WTC11 (cell line): ENCODE data around the gene ZBTB7C. TPM values are rescaled to one million over a fixed set of nuclear protein-coding genes. Genes with fewer than 3 reads are reported as not detected.
A peak's percentile ranks its signal among the peaks of the same experiment; 100 is the strongest.

Experiments used
- ATAC-seq: fragments of 200-7000 bp; cut with Tn5 transposase; 2 replicates; pipeline ENCODE4 v1.10.0; 2021; ENCODE audit warnings: mild to moderate bottlenecking, moderate library complexity
- CTCF ChIA-PET: fragments of 300-600 bp; sonication (Branson Sonifier 250); formaldehyde crosslinking; loops from one replicate; lab custom pipeline; 2021; ENCODE audit warnings: antibody characterized with exemption; lab: Charles Lee
- POLR2A ChIA-PET: fragments of 350-600 bp; sonication (Branson Sonifier 250); formaldehyde crosslinking; loops from one replicate; lab custom pipeline; 2021; ENCODE audit warnings: antibody characterized with exemption; lab: Charles Lee
- DNase-seq: peaks from one replicate; pipeline ENCODE4 v3.0.0; 2021; ENCODE audit warnings: low spot score
- H3K27ac Mint-ChIP-seq: 2 replicates; pipeline ENCODE4 v1.8.0; 2021; ENCODE audit warnings: mixed read lengths
- H3K27me3 Mint-ChIP-seq: 2 replicates; pipeline ENCODE4 v1.8.0; 2021; ENCODE audit warnings: low read depth, mild to moderate bottlenecking, moderate library complexity, mixed read lengths
- H3K36me3 Mint-ChIP-seq: 2 replicates; pipeline ENCODE4 v1.8.0; 2021; ENCODE audit warnings: mixed read lengths
- H3K4me1 Mint-ChIP-seq: 2 replicates; pipeline ENCODE4 v1.8.0; 2022; ENCODE audit warnings: mixed read lengths
- H3K4me3 Mint-ChIP-seq: 2 replicates; pipeline ENCODE4 v1.8.0; 2021; ENCODE audit warnings: mild to moderate bottlenecking, moderate library complexity, mixed read lengths
- H3K9me3 Mint-ChIP-seq: 2 replicates; pipeline ENCODE4 v1.8.0; 2021; ENCODE audit warnings: mixed read lengths
- ESRRA ChIP-seq: sonication (generic); formaldehyde crosslinking; IDR thresholded peaks from 2 replicates; pipeline ENCODE4 v1.8.1; 2022; ENCODE audit warnings: mild to moderate bottlenecking, missing genetic modification reagents, borderline replicate concordance
- MXD4 ChIP-seq: fragments of 250-450 bp; sonication (Bioruptor Pico); IDR thresholded peaks from 2 replicates; pipeline ENCODE4 v1.8.0; 2021; ENCODE audit warnings: mild to moderate bottlenecking, moderate library complexity, borderline replicate concordance
- MYBL2 ChIP-seq: sonication (generic); formaldehyde crosslinking; IDR thresholded peaks from 2 replicates; pipeline ENCODE4 v1.8.1; 2023; ENCODE audit warnings: mild to moderate bottlenecking, moderate library complexity, missing genetic modification reagents
- NFYB ChIP-seq: sonication (generic); formaldehyde crosslinking; conservative IDR thresholded peaks from 2 replicates; pipeline ENCODE4 v1.8.0; 2022; ENCODE audit warnings: low read depth, missing genetic modification reagents
- NR3C1 ChIP-seq: sonication (generic); formaldehyde crosslinking; conservative IDR thresholded peaks from 2 replicates; pipeline ENCODE4 v1.8.1; 2023; ENCODE audit warnings: low read depth, mild to moderate bottlenecking, missing genetic modification reagents
- SP1 ChIP-seq: sonication (generic); formaldehyde crosslinking; conservative IDR thresholded peaks from 2 replicates; pipeline ENCODE4 v1.8.1; 2022; ENCODE audit warnings: missing genetic modification reagents
- ZBTB21 ChIP-seq: sonication (generic); formaldehyde crosslinking; IDR thresholded peaks from 2 replicates; pipeline ENCODE4 v1.8.1; 2023; ENCODE audit warnings: mild to moderate bottlenecking, missing genetic modification reagents, borderline replicate concordance
- ZNF121 ChIP-seq: sonication (generic); formaldehyde crosslinking; IDR thresholded peaks from 2 replicates; pipeline ENCODE4 v1.8.0; 2023; ENCODE audit warnings: missing genetic modification reagents
- ZNF317 ChIP-seq: sonication (generic); formaldehyde crosslinking; IDR thresholded peaks from 2 replicates; pipeline ENCODE4 v1.8.1; 2023; ENCODE audit warnings: low read depth, mild to moderate bottlenecking, moderate library complexity, missing genetic modification reagents, borderline replicate concordance
- total RNA-seq: library from RNA; stranded (reverse); gene quantifications from 3 replicates; pipeline ENCODE4 v1.2.3, GENCODE V29; 2021
- TF ChIP-seq, protein P1 (sequence below): sonication (generic); formaldehyde crosslinking; IDR thresholded peaks from 2 replicates; pipeline ENCODE4 v1.8.0; 2022; ENCODE audit warnings: mild to moderate bottlenecking, missing genetic modification reagents
- TF ChIP-seq, protein P2 (sequence below): sonication (generic); formaldehyde crosslinking; IDR thresholded peaks from 2 replicates; pipeline ENCODE4 v1.8.0; 2022; ENCODE audit warnings: missing genetic modification reagents
- TF ChIP-seq, protein P3 (sequence below): sonication (generic); formaldehyde crosslinking; conservative IDR thresholded peaks from 2 replicates; pipeline ENCODE4 v1.8.1; 2023; ENCODE audit warnings: mild to moderate bottlenecking, low read depth, missing genetic modification reagents, moderate library complexity
- TF ChIP-seq, protein P4 (sequence below): sonication (generic); formaldehyde crosslinking; IDR thresholded peaks from 2 replicates; pipeline ENCODE4 v1.8.0; 2022; ENCODE audit warnings: mild to moderate bottlenecking, missing genetic modification reagents
- TF ChIP-seq, protein P5 (sequence below): fragments of 250-450 bp; sonication (Bioruptor Pico); IDR thresholded peaks from 2 replicates; pipeline ENCODE4 v1.9.0; 2021; ENCODE audit warnings: mild to moderate bottlenecking

Gene ZBTB7C
- total RNA-seq, 1 experiment from 2014 or later: 0.48 TPM

DNA sequence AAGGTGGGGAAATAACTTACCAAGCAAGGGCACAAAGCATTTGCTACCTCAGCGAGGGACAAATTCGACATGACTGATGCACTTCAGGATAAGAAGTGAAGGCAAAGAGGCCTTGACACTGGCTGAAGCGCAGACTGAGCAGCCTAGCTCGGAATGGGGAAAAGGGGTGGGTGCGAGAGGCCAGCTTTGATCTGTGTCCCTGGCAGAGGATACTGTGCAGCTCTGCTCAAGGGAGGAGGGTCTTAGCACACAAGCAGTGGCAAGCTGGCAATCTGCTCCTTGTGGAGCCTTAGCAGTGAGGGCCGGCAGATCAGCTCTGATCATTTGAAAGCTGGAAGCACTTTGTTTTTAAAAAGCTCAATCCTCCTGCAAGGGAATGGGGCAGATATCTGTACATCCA lies 222.3 kb downstream of the ZBTB7C start:
- H3K27me3 Mint-ChIP-seq: no peaks in the 10 kb centered on the region; the same call in 1 of the 2 replicates
- TF ChIP-seq MXD4 (CRISPR knock-in tag): no peak
- TF ChIP-seq NR3C1 (CRISPR knock-in tag): no peak
- TF ChIP-seq ZNF121 (CRISPR knock-in tag): no peak
- TF ChIP-seq, protein P1, sequence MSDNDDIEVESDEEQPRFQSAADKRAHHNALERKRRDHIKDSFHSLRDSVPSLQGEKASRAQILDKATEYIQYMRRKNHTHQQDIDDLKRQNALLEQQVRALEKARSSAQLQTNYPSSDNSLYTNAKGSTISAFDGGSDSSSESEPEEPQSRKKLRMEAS (CRISPR knock-in tag): no peak
- TF ChIP-seq ESRRA (CRISPR knock-in tag): no peak
- no peak for TF ChIP-seq NFYB (CRISPR knock-in tag)
- TF ChIP-seq, protein P2, sequence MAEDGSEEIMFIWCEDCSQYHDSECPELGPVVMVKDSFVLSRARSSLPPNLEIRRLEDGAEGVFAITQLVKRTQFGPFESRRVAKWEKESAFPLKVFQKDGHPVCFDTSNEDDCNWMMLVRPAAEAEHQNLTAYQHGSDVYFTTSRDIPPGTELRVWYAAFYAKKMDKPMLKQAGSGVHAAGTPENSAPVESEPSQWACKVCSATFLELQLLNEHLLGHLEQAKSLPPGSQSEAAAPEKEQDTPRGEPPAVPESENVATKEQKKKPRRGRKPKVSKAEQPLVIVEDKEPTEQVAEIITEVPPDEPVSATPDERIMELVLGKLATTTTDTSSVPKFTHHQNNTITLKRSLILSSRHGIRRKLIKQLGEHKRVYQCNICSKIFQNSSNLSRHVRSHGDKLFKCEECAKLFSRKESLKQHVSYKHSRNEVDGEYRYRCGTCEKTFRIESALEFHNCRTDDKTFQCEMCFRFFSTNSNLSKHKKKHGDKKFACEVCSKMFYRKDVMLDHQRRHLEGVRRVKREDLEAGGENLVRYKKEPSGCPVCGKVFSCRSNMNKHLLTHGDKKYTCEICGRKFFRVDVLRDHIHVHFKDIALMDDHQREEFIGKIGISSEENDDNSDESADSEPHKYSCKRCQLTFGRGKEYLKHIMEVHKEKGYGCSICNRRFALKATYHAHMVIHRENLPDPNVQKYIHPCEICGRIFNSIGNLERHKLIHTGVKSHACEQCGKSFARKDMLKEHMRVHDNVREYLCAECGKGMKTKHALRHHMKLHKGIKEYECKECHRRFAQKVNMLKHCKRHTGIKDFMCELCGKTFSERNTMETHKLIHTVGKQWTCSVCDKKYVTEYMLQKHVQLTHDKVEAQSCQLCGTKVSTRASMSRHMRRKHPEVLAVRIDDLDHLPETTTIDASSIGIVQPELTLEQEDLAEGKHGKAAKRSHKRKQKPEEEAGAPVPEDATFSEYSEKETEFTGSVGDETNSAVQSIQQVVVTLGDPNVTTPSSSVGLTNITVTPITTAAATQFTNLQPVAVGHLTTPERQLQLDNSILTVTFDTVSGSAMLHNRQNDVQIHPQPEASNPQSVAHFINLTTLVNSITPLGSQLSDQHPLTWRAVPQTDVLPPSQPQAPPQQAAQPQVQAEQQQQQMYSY (CRISPR knock-in tag): no peak
- TF ChIP-seq ZNF317 (CRISPR knock-in tag): no peak
- H3K27ac Mint-ChIP-seq: no peak overlapping the region
- no peaks in the 10 kb centered on the region for H3K9me3 Mint-ChIP-seq
- H3K36me3 Mint-ChIP-seq: no peaks in the 10 kb centered on the region
- POLR2A ChIA-PET: no interaction called here
- CTCF ChIA-PET: no interaction called here
- DNase-seq (no peak), ATAC-seq (no peak)
- H3K4me3 Mint-ChIP-seq: no peak overlapping the region
- H3K4me1 Mint-ChIP-seq: peaks cover 10% of the 10 kb centered on the region

DNA sequence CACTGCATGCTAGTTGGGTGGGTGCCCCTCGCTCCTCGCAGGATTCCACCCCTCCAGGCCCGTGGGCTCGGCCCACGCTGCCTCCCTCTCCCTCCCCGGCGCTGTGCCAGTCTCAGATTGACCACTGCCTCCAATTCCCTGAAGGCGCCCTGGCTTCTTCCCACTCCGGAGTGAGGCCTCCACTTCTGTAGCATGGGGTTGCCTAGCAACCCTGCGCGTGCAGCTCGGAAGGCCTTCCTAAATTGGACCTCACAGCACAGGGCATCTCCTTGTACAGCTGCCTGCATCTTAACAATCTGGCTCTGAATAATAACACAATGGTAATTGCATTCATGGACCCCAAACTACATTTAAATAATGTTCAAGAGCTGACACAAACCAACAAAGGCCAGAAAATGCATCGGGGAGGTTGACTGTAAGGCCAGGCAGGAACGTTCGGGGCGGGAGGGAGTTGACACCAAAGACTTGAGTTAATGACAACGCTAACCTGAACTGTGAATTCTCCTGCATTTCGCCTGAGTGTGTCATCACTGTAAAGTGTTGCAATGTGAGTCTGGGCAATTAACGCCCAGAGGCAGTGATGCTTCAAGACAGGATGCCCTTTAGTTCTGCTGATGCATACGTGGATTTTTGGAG lies 222.9 kb downstream of the ZBTB7C start:
- TF ChIP-seq, protein P3, sequence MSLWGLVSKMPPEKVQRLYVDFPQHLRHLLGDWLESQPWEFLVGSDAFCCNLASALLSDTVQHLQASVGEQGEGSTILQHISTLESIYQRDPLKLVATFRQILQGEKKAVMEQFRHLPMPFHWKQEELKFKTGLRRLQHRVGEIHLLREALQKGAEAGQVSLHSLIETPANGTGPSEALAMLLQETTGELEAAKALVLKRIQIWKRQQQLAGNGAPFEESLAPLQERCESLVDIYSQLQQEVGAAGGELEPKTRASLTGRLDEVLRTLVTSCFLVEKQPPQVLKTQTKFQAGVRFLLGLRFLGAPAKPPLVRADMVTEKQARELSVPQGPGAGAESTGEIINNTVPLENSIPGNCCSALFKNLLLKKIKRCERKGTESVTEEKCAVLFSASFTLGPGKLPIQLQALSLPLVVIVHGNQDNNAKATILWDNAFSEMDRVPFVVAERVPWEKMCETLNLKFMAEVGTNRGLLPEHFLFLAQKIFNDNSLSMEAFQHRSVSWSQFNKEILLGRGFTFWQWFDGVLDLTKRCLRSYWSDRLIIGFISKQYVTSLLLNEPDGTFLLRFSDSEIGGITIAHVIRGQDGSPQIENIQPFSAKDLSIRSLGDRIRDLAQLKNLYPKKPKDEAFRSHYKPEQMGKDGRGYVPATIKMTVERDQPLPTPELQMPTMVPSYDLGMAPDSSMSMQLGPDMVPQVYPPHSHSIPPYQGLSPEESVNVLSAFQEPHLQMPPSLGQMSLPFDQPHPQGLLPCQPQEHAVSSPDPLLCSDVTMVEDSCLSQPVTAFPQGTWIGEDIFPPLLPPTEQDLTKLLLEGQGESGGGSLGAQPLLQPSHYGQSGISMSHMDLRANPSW (CRISPR knock-in tag): no peak
- TF ChIP-seq, protein P4, sequence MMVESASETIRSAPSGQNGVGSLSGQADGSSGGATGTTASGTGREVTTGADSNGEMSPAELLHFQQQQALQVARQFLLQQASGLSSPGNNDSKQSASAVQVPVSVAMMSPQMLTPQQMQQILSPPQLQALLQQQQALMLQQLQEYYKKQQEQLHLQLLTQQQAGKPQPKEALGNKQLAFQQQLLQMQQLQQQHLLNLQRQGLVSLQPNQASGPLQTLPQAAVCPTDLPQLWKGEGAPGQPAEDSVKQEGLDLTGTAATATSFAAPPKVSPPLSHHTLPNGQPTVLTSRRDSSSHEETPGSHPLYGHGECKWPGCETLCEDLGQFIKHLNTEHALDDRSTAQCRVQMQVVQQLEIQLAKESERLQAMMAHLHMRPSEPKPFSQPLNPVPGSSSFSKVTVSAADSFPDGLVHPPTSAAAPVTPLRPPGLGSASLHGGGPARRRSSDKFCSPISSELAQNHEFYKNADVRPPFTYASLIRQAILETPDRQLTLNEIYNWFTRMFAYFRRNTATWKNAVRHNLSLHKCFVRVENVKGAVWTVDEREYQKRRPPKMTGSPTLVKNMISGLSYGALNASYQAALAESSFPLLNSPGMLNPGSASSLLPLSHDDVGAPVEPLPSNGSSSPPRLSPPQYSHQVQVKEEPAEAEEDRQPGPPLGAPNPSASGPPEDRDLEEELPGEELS (CRISPR knock-in tag): no peak
- TF ChIP-seq ESRRA (CRISPR knock-in tag): no peak
- no peak for TF ChIP-seq ZBTB21 (CRISPR knock-in tag)
- TF ChIP-seq SP1 (CRISPR knock-in tag): no peak
- no peak for TF ChIP-seq MYBL2 (CRISPR knock-in tag)
- TF ChIP-seq, protein P5, sequence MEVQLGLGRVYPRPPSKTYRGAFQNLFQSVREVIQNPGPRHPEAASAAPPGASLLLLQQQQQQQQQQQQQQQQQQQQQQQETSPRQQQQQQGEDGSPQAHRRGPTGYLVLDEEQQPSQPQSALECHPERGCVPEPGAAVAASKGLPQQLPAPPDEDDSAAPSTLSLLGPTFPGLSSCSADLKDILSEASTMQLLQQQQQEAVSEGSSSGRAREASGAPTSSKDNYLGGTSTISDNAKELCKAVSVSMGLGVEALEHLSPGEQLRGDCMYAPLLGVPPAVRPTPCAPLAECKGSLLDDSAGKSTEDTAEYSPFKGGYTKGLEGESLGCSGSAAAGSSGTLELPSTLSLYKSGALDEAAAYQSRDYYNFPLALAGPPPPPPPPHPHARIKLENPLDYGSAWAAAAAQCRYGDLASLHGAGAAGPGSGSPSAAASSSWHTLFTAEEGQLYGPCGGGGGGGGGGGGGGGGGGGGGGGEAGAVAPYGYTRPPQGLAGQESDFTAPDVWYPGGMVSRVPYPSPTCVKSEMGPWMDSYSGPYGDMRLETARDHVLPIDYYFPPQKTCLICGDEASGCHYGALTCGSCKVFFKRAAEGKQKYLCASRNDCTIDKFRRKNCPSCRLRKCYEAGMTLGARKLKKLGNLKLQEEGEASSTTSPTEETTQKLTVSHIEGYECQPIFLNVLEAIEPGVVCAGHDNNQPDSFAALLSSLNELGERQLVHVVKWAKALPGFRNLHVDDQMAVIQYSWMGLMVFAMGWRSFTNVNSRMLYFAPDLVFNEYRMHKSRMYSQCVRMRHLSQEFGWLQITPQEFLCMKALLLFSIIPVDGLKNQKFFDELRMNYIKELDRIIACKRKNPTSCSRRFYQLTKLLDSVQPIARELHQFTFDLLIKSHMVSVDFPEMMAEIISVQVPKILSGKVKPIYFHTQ (CRISPR knock-in tag): no peak
- TF ChIP-seq, all 79 proteins: peak for 0
- peak; percentile 33; the same call in 1 of the 2 replicates for ATAC-seq
- ChIA-PET POLR2A (no interaction called here), CTCF (no interaction called here)
- Mint-ChIP-seq H3K36me3 (no peaks in the 10 kb centered on the region), H3K4me1 (peaks cover 16% of the 10 kb centered on the region), H3K27ac (no peak overlapping the region), H3K9me3 (no peaks in the 10 kb centered on the region), H3K4me3 (no peak overlapping the region), H3K27me3 (no peaks in the 10 kb centered on the region; the same call in 1 of the 2 replicates)
- no peak for DNase-seq
